M059J (cell line): ENCODE results near the gene PCDHB15. TPM values are rescaled to one million over a fixed set of nuclear protein-coding genes. Genes with fewer than 3 reads are reported as not detected.
"Not testable (repeated sequence)": the region's sequence is repeated elsewhere in the genome, so short reads cannot be mapped to it uniquely, and the experiment has no call there.

Source experiments
- DNase-seq: peaks from one replicate; pipeline ENCODE4 v3.0.0-alpha.2; 2012; ENCODE audit warnings: low read depth
- total RNA-seq: library from RNA; depleted of rRNA; stranded (reverse); fragments of >200 nt; shearing (Covaris generic); gene quantifications from 2 replicates; pipeline ENCODE4 v1.2.3, GENCODE V29; 2014; rRNA removed

The PCDHB15 gene
- total RNA-seq, 1 experiment from 2014 or later = 0.17 TPM

DNA sequence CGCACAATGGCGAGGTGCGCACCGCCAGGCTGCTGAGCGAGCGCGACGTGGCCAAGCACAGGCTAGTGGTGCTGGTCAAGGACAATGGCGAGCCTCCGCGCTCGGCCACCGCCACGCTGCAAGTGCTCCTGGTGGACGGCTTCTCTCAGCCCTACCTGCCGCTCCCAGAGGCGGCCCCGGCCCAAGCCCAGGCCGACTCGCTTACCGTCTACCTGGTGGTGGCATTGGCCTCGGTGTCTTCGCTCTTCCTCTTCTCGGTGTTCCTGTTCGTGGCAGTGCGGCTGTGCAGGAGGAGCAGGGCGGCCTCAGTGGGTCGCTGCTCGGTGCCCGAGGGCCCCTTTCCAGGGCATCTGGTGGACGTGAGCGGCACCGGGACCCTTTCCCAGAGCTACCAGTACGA lies 2.2 kb downstream of the PCDHB15 start:
- DNase-seq = not testable (repeated sequence)

DNA sequence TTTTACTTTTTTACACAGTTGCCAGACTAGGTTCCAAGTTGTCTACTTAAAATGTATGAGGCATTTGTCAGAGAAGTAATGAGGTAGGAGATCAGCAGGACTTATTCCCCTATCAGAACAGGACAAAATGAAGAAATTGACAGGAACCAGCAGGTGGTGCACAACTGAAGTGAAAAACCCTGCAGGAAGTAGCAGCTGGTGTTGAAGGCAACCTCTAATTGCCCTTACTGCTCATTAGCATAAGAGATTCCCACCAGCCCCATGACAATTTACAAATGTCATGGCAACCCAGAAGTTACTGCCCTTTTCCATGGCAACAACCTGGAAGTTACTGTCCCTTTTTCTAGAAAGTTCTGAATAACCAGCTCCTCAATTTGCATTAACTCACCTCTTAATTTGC lies 5.4 kb downstream of the PCDHB15 start:
- DNase-seq = no peak

DNA sequence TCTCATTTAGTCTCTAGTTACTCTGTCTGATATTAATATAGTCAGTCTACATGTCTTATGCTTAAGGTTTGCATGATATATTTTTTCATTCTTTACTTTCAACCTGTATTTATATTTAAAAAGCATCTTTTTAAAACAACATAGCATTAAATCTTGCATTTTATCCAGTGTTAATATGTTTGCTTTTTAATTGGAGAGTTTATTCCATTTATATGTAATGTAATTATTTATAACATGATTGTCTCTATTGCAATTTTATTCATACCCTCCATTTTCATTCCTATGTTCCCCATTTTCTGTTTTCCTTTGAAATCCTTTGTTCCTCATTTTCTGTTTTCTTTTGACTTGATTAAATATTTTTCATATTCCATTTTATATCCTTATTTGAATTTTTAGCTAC lies 13.3 kb downstream of the PCDHB15 start:
- DNase-seq = no peak

DNA sequence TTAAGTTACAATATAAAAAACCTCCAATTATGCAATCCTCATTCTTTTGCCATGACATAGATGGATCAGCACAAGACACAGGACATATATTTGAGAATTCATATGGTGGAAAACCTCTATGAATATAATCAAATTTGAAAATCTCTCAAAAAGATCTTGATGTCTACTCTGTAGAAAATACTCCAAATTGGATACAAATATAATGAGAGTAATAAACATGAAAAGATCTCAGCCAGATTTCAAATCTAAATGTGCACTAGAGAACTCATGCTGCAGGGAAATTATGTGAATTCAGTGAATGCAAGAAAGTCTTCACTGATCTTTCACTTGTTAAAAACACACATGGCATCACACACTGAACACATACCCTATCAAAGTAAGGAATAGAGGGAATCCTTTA lies 13.8 kb downstream of the PCDHB15 start:
- no peak for DNase-seq

DNA sequence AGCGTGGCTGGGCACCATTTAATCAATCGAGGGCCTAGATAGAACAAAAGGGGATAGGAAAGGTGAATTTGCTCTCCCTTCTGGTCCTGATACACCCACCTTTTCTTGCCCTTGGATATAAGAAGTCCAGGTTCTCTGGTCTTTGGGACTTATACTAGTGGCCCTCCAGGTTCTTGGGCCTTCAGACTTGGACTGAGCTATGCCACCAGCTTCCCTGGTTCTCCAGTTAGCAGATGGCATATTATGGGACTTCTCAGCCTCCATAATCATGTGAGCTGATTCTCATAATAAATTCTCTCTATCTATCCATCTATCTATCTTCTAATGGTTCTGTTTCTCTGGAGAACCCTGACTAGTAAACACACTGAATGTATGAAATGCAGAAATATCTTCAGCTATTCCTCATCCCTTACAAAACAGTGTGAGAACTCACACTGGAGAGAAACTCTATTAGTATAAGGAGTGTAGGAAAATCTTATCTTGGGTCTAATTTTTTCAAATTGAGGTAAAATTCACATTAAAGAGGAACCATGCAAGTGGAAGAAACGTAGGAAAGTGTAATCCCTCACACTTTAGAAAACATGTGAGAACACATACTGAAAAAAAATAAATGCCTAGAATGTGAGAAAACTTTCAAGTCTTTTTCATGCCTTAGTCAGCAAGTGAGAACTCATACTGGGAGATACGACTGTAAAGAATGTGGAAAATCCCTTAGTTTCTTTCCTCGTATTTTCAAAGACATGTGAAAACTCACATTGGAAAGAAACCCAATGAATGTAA lies 15.5 kb downstream of the PCDHB15 start:
- peak; percentile 17 for DNase-seq

DNA sequence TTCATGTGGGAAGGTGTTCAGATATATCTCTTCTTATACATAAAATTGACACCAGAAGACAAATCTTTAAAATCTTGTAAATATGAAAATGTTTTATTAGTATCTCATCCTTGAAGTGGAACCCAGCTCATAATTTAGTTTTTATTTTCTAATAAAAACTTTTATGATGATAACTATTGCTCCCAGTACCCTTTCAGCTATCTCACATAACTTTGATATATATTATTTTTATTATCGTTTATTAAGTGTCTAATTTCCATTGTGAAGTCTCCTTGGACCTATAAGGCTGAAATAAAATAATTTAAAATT lies 16.0 kb downstream of the PCDHB15 start:
- no peak for DNase-seq

DNA sequence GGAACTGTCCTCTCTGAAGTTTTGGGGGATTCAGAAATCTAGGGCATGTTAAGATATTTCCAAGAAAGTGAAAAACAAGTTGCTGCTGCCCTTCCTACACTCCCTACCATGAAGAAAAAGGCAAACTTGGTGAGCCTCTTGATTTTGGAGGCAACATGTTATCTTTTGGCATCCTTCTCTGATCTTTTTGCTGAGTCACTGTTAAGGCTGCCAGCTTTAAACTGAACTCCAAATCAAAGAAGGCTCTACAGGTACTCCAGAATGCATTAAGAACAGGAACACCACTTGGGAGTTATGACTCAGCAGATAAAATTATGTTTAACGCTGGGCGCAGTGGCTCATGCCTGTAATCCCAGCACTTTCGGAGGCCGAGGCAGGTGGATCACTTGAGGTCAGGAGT lies 24.0 kb downstream of the PCDHB15 start:
- DNase-seq = no peak

DNA sequence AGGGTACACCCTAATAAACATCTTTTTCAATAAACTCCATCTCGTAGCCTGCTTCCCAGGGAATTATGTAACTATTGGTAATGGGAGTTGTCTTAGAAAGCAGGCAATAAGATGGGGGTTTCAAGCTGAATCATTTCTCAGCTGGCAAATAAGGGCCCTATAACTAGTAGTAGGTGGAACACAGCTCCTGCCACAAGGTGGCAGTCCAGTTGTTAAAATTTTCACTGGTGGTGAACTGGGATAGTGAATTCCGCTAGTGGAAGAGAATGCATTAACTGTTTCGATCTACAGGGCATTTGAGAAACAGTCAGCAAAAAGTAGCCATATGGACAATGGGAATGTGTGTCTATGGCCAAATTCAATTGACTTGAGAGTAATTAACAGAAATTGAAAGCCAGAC lies 27.7 kb downstream of the PCDHB15 start:
- DNase-seq = no peak

DNA sequence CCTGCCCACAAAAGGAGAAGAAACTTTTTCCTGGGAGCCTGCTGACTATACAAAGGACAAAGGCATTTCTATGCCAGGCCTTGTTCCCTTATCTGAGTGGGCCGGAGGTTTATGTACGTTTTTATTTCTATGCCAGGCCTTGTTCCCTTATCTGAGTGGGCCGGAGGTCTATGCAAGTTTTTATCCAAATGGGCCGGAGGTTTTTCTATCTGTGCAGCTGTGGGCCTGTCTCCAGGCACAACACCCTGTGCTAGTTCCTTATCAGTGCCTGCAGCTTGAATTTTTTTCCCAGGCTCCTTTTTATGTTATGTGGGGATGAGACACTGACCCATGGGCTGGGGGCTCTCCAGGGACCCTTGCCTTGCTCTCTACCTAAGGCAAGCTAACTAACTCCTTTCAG lies 53.2 kb downstream of the PCDHB15 start:
- no peak for DNase-seq

Other genes starting within 250 kb of the PCDHB15 start
- gene PCDHB1, start 194.0 kb upstream of the PCDHB15 start, total RNA-seq = not detected in 2 replicates
- gene PCDHB2, start 150.8 kb upstream of the PCDHB15 start, total RNA-seq = 0.32 and 2.1 TPM in 2 replicates
- 3.9 and 8.0 TPM in 2 replicates for gene PCDHB3, start 144.9 kb upstream of the PCDHB15 start, total RNA-seq
- 0.07 TPM in 1 of 2 replicates, not detected in the other for gene PCDHB4, start 123.6 kb upstream of the PCDHB15 start, total RNA-seq
- gene PCDHB5, start 110.2 kb upstream of the PCDHB15 start, total RNA-seq = not detected in 2 replicates
- gene PCDHB6, start 95.3 kb upstream of the PCDHB15 start, total RNA-seq = 0.49 and 0.62 TPM in 2 replicates
- gene PCDHB7, start 72.8 kb upstream of the PCDHB15 start, total RNA-seq = 1.7 and 2.1 TPM in 2 replicates
- 0.98 and 3.8 TPM in 2 replicates for gene PCDHB8, start 67.6 kb upstream of the PCDHB15 start, total RNA-seq
- gene PCDHB16, start 63.0 kb upstream of the PCDHB15 start, total RNA-seq = 3.0 and 8.6 TPM in 2 replicates
- gene PCDHB9, start 58.2 kb upstream of the PCDHB15 start, total RNA-seq = 1.6 and 9.3 TPM in 2 replicates
- 0.49 and 1.3 TPM in 2 replicates for gene PCDHB10, start 53.0 kb upstream of the PCDHB15 start, total RNA-seq
- 0.25 and 0.49 TPM in 2 replicates for gene PCDHB11, start 45.8 kb upstream of the PCDHB15 start, total RNA-seq
- 1.7 and 2.6 TPM in 2 replicates for gene PCDHB12, start 36.7 kb upstream of the PCDHB15 start, total RNA-seq
- 0.39 and 0.42 TPM in 2 replicates for gene PCDHB13, start 31.5 kb upstream of the PCDHB15 start, total RNA-seq
- 0.44 and 1.9 TPM in 2 replicates for gene PCDHB14, start 22.1 kb upstream of the PCDHB15 start, total RNA-seq
- 0.05 TPM in 1 of 2 replicates, not detected in the other for gene SLC25A2, start 58.7 kb downstream of the PCDHB15 start, total RNA-seq
- gene TAF7, start 75.4 kb downstream of the PCDHB15 start, total RNA-seq = 52.8 and 84.2 TPM in 2 replicates
- 0.71 and 0.89 TPM in 2 replicates for gene PCDHGA1, start 85.1 kb downstream of the PCDHB15 start, total RNA-seq
- gene PCDHGA2, start 93.4 kb downstream of the PCDHB15 start, total RNA-seq = 0.22 and 0.32 TPM in 2 replicates
- 0.49 TPM in 1 of 2 replicates, not detected in the other for gene PCDHGA3, start 98.4 kb downstream of the PCDHB15 start, total RNA-seq
- 3.3 and 4.9 TPM in 2 replicates for gene PCDHGB1, start 104.7 kb downstream of the PCDHB15 start, total RNA-seq
- gene PCDHGA4, start 109.6 kb downstream of the PCDHB15 start, total RNA-seq = 0.17 and 0.91 TPM in 2 replicates
- 0.25 and 0.57 TPM in 2 replicates for gene PCDHGB2, start 114.6 kb downstream of the PCDHB15 start, total RNA-seq
- 0.02 and 0.10 TPM in 2 replicates for gene PCDHGA5, start 118.8 kb downstream of the PCDHB15 start, total RNA-seq
- 0.49 and 0.54 TPM in 2 replicates for gene PCDHGB3, start 124.8 kb downstream of the PCDHB15 start, total RNA-seq
- 0.07 and 1.1 TPM in 2 replicates for gene PCDHGA6, start 128.5 kb downstream of the PCDHB15 start, total RNA-seq
- gene PCDHGA7, start 137.3 kb downstream of the PCDHB15 start, total RNA-seq = 0.17 TPM in 1 of 2 replicates, not detected in the other
- gene PCDHGB4, start 142.3 kb downstream of the PCDHB15 start, total RNA-seq = not detected in 2 replicates
- 0.07 TPM in 1 of 2 replicates, not detected in the other for gene PCDHGA8, start 147.2 kb downstream of the PCDHB15 start, total RNA-seq
- not detected in 2 replicates for gene PCDHGB5, start 152.6 kb downstream of the PCDHB15 start, total RNA-seq
- 0.02 and 0.17 TPM in 2 replicates for gene PCDHGA9, start 157.4 kb downstream of the PCDHB15 start, total RNA-seq
- 0.02 TPM in 1 of 2 replicates, not detected in the other for gene PCDHGB6, start 162.6 kb downstream of the PCDHB15 start, total RNA-seq
- 0.71 and 0.89 TPM in 2 replicates for gene PCDHGA10, start 167.6 kb downstream of the PCDHB15 start, total RNA-seq
- gene PCDHGB7, start 172.3 kb downstream of the PCDHB15 start, total RNA-seq = 7.1 and 7.7 TPM in 2 replicates
- 0.05 TPM in 1 of 2 replicates, not detected in the other for gene PCDHGA11, start 175.7 kb downstream of the PCDHB15 start, total RNA-seq
- 0.39 TPM in 1 of 2 replicates, not detected in the other for gene PCDHGA12, start 185.1 kb downstream of the PCDHB15 start, total RNA-seq
- 41.3 and 88.4 TPM in 2 replicates for gene PCDHGC3, start 230.6 kb downstream of the PCDHB15 start, total RNA-seq
- gene PCDHGC4, start 239.6 kb downstream of the PCDHB15 start, total RNA-seq = 0.25 and 0.69 TPM in 2 replicates
- gene PCDHGC5, start 243.7 kb downstream of the PCDHB15 start, total RNA-seq = 2.0 and 2.2 TPM in 2 replicates